DND-41 (cell line): ENCODE measurements around the gene NOC4L.

Source experiments
- ATAC-seq: fragments of 200-7000 bp; cut with Tn5 transposase; 3 replicates; pipeline ENCODE4 v1.9.1; 2021; ENCODE audit warnings: low read depth; ENCODE audit not compliant: insufficient read depth
- DNase-seq: peaks from one replicate; pipeline ENCODE4 v3.0.0-alpha.2; 2020
- H2AFZ ChIP-seq: 2 replicates; pipeline ENCODE4 v1.6.0; 2012; ENCODE audit warnings: low read depth, low read length
- H3K27ac ChIP-seq: 2 replicates; pipeline ENCODE4 v1.5.1; 2012; ENCODE audit warnings: low read length, inconsistent platforms
- H3K27me3 ChIP-seq: fragments of 200-600 bp; sonication (generic); 2 replicates; pipeline ENCODE4 v1.6.0; 2012; ENCODE audit warnings: low read length, mild to moderate bottlenecking, inconsistent platforms; ENCODE audit not compliant: insufficient read depth, poor library complexity
- H3K36me3 ChIP-seq: 2 replicates; pipeline ENCODE4 v1.5.1; 2012; ENCODE audit warnings: low read length, inconsistent platforms; ENCODE audit not compliant: insufficient read depth
- H3K4me1 ChIP-seq: 2 replicates; pipeline ENCODE4 v1.5.1; 2012; ENCODE audit warnings: mild to moderate bottlenecking, low read length; ENCODE audit not compliant: insufficient read depth
- H3K4me2 ChIP-seq: 2 replicates; pipeline ENCODE4 v1.6.0; 2012; ENCODE audit warnings: mild to moderate bottlenecking, moderate library complexity, low read length, inconsistent platforms; ENCODE audit not compliant: insufficient read depth
- H3K4me3 ChIP-seq, 2 experiments: fragments of 200-600 bp in 1 of 2; shearing (Covaris generic) in 1 of 2; 2 replicates each; pipeline ENCODE4 v1.5.1; 2012 to 2016; ENCODE audit warnings: inconsistent platforms in 2 of 2, low read length in 2 of 2, mild to moderate bottlenecking in 2 of 2, low read depth in 1 of 2, moderate library complexity in 1 of 2
- H3K79me2 ChIP-seq: 2 replicates; pipeline ENCODE4 v1.6.0; 2012; ENCODE audit warnings: low read length, inconsistent platforms; ENCODE audit not compliant: insufficient read depth
- H3K9ac ChIP-seq: 2 replicates; pipeline ENCODE4 v1.6.0; 2012; ENCODE audit warnings: low read depth, mild to moderate bottlenecking, inconsistent platforms, low read length, moderate library complexity
- H3K9me3 ChIP-seq: 2 replicates; pipeline ENCODE4 v1.5.1; 2012; ENCODE audit warnings: low read length, moderate library complexity, mild to moderate bottlenecking, inconsistent platforms; ENCODE audit not compliant: insufficient read depth, severe bottlenecking
- H4K20me1 ChIP-seq: 2 replicates; pipeline ENCODE4 v1.6.0; 2012; ENCODE audit warnings: low read length; ENCODE audit not compliant: insufficient read depth
- EZH2 ChIP-seq: IDR thresholded peaks from 3 replicates; pipeline ENCODE4 v1.6.1; 2012; ENCODE audit warnings: borderline replicate concordance, low read depth, mild to moderate bottlenecking, moderate library complexity, low read length, inconsistent platforms; ENCODE audit not compliant: severe bottlenecking
- TF ChIP-seq, protein P1 (sequence below): IDR thresholded peaks from 2 replicates; pipeline ENCODE4 v1.5.1; 2012; ENCODE audit warnings: borderline replicate concordance, low read length, moderate library complexity, mild to moderate bottlenecking; ENCODE audit not compliant: poor library complexity, severe bottlenecking; ENCODE audit errors: extremely low read depth

The NOC4L gene

GRCh38 chr12:132152953-132153352, 8.7 kb downstream of the NOC4L start:
- Histone ChIP-seq H4K20me1 (peaks cover 14% of the 10 kb centered on the region), H3K79me2 (peaks cover 5% of the 10 kb centered on the region), H3K36me3 (peaks cover 48% of the 10 kb centered on the region), H3K4me1 (peaks cover 4% of the 10 kb centered on the region; the same call in 1 of the 2 replicates), H3K4me2 (no peak overlapping the region), H3K4me3 (no peak overlapping the region), H3K27ac (no peak overlapping the region), H2AFZ (no peak overlapping the region), H3K27me3 (no peaks in the 10 kb centered on the region), H3K9ac (no peak overlapping the region), H3K9me3 (peaks cover 5% of the 10 kb centered on the region)
- TF ChIP-seq EZH2, result no peak
- TF ChIP-seq, protein P1, sequence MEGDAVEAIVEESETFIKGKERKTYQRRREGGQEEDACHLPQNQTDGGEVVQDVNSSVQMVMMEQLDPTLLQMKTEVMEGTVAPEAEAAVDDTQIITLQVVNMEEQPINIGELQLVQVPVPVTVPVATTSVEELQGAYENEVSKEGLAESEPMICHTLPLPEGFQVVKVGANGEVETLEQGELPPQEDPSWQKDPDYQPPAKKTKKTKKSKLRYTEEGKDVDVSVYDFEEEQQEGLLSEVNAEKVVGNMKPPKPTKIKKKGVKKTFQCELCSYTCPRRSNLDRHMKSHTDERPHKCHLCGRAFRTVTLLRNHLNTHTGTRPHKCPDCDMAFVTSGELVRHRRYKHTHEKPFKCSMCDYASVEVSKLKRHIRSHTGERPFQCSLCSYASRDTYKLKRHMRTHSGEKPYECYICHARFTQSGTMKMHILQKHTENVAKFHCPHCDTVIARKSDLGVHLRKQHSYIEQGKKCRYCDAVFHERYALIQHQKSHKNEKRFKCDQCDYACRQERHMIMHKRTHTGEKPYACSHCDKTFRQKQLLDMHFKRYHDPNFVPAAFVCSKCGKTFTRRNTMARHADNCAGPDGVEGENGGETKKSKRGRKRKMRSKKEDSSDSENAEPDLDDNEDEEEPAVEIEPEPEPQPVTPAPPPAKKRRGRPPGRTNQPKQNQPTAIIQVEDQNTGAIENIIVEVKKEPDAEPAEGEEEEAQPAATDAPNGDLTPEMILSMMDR, result no peak
- no peak for ATAC-seq
- no peak for DNase-seq

- DNase-seq, result peak; percentile 78
- Histone ChIP-seq H3K36me3 (peaks cover 47% of the 10 kb centered on the region), H3K79me2 (no peaks in the 10 kb centered on the region), H3K4me3 (no peak overlapping the region), H4K20me1 (peaks cover 14% of the 10 kb centered on the region), H3K4me2 (no peak overlapping the region), H2AFZ (no peak overlapping the region), H3K9me3 (peaks cover 5% of the 10 kb centered on the region), H3K9ac (no peak overlapping the region), H3K27me3 (no peaks in the 10 kb centered on the region), H3K27ac (no peak overlapping the region), H3K4me1 (peaks cover 4% of the 10 kb centered on the region; the same call in 1 of the 2 replicates)
- no peak for TF ChIP-seq EZH2
- TF ChIP-seq, protein P1, result peak; percentile 91
- ATAC-seq, result peak; percentile 96
These were observed 9.5 kb downstream of the NOC4L start for GRCh38 chr12:132153501-132154340.

- no peak overlapping the region for H3K4me3 ChIP-seq
- H2AFZ ChIP-seq, result no peak overlapping the region
- peaks cover 47% of the 10 kb centered on the region for H3K36me3 ChIP-seq
- H3K27ac ChIP-seq, result no peak overlapping the region
- H4K20me1 ChIP-seq, result peaks cover 14% of the 10 kb centered on the region
- no peaks in the 10 kb centered on the region for H3K79me2 ChIP-seq
- TF ChIP-seq, protein P1, result no peak
- no peak for TF ChIP-seq EZH2
- no peak overlapping the region for H3K9ac ChIP-seq
- H3K4me1 ChIP-seq, result peaks cover 4% of the 10 kb centered on the region; the same call in 1 of the 2 replicates
- no peaks in the 10 kb centered on the region for H3K27me3 ChIP-seq
- ATAC-seq (peak; percentile 16), DNase-seq (no peak)
- peaks cover 5% of the 10 kb centered on the region for H3K9me3 ChIP-seq
- no peak overlapping the region for H3K4me2 ChIP-seq
These were observed 10.1 kb downstream of the NOC4L start for GRCh38 chr12:132154341-132154761.
